Measurements from ENCODE around the gene DCDC2C. TPM values are rescaled to one million over a fixed set of nuclear protein-coding genes. Genes with fewer than 3 reads are reported as not detected.

DCDC2C gene
- polyA plus RNA-seq, 2 of the 4 experiments (the other 2 are of a cell fraction) = not detected

GRCh38 chr2:3662239-3662638, 41.1 kb upstream of the DCDC2C start:
- WGBS (ENCODE audit: missing lambda C conversion rate) = 74% methylated on average over 6 of the region's 6 CpGs
- Histone ChIP-seq H3K4me2 (no peak overlapping the region), H3K9me3 (no peaks in the 10 kb centered on the region), H3K27ac (no peak overlapping the region), H3K4me3 (no peak overlapping the region), H3K4me1 (peaks cover 8% of the 10 kb centered on the region; the same call in 2 of the 3 replicates)
- ChIA-PET POLR2A (no interaction called here), CTCF (interaction anchor here (1.1 to 1.9 kb wide), 2 partner anchors 10 to 12 kb away, joined by 5 to 11 read pairs; no protein-coding TSS in a partner anchor)
- ATAC-seq (no peak), FAIRE-seq (no peak), DNase-seq (ENCODE audit: low read depth in 1 of 2, low spot score in 1 of 2) (no peak)
- TF ChIP-seq ELK1 (IDR thresholded peaks at IDR 0.05; ENCODE audit: low read depth, low read length) = no peak
- TF ChIP-seq NFE2L2 (conservative IDR thresholded peaks at IDR 0.05; ENCODE audit: low read length) = no peak
- no peak for TF ChIP-seq FOSB (CRISPR knock-in tag; IDR thresholded peaks at IDR 0.05)
- TF ChIP-seq RCOR1 (IDR thresholded peaks at IDR 0.05; ENCODE audit: low read depth, low read length) = no peak
- 0 out of 3 replicates have a peak, but pooled peaks have one; percentile 9 for TF ChIP-seq CTCF (IDR thresholded peaks at IDR 0.05)

- POLR2A ChIA-PET = no interaction called here
- WGBS (ENCODE audit: missing lambda C conversion rate) = 24% methylated on average over 3 of the region's 3 CpGs
Observed at GRCh38 chr2:3664118-3664517, 39.3 kb upstream of the DCDC2C start.

GRCh38 chr2:3664925-3665324, 38.5 kb upstream of the DCDC2C start:
- FAIRE-seq = no peak

More at GRCh38 chr2:3664118-3664517, 39.3 kb upstream of the DCDC2C start:
- CTCF ChIA-PET = interaction anchor here (1.6 kb wide), 1 partner anchor 13 kb away, joined by 6 read pairs; no protein-coding TSS in a partner anchor
- DNase-seq (ENCODE audit: low read depth in 1 of 2, low spot score in 1 of 2) = no peak
- FAIRE-seq = no peak
- ATAC-seq = no peak
- Histone ChIP-seq H3K27ac (no peak overlapping the region), H3K4me3 (no peak overlapping the region), H3K4me2 (no peak overlapping the region), H3K9me3 (no peaks in the 10 kb centered on the region), H3K4me1 (peaks cover 8% of the 10 kb centered on the region; the same call in 2 of the 3 replicates)
- TF ChIP-seq ZFP36 (IDR thresholded peaks at IDR 0.05; ENCODE audit: borderline replicate concordance, partially characterized antibody) = no peak
- TF ChIP-seq BCL3 (IDR thresholded peaks at IDR 0.05) = no peak
- TF ChIP-seq TP53 (CRISPR knock-in tag; IDR thresholded peaks at IDR 0.05) = no peak

GRCh38 chr2:3665886-3666612, 37.3 kb upstream of the DCDC2C start:
- TF ChIP-seq HEYL (CRISPR knock-in tag; IDR thresholded peaks at IDR 0.05) = no peak
- no peak for TF ChIP-seq ZSCAN20 (CRISPR knock-in tag; IDR thresholded peaks at IDR 0.05)
- no peak for TF ChIP-seq RAD21 (conservative IDR thresholded peaks at IDR 0.05 in 1 of 2, IDR thresholded peaks at IDR 0.05 in 1 of 2)
- no peak for TF ChIP-seq NPAS2 (CRISPR knock-in tag; IDR thresholded peaks at IDR 0.05; ENCODE audit: borderline replicate concordance)
- TF ChIP-seq PHF8 (IDR thresholded peaks at IDR 0.05; ENCODE audit: borderline replicate concordance, low read depth) = no peak
- TF ChIP-seq HOXB5 (CRISPR knock-in tag; IDR thresholded peaks at IDR 0.05) = no peak
- TF ChIP-seq ATOH8 (CRISPR knock-in tag; IDR thresholded peaks at IDR 0.05; ENCODE audit: low read depth) = no peak
- no peak for TF ChIP-seq ZFP36 (IDR thresholded peaks at IDR 0.05; ENCODE audit: borderline replicate concordance, partially characterized antibody)
- TF ChIP-seq CHD4 (IDR thresholded peaks at IDR 0.05; ENCODE audit: borderline replicate concordance) = no peak
- no peak for TF ChIP-seq HOXA7 (CRISPR knock-in tag; IDR thresholded peaks at IDR 0.05)
- TF ChIP-seq POLR2A (IDR thresholded peaks at IDR 0.05; ENCODE audit: low read length) = no peak
- CTCF ChIA-PET = interaction anchor here (1.4 to 2.7 kb wide), 3 partner anchors 8 to 26 kb away, joined by 5 to 11 read pairs (median 6); no protein-coding TSS in a partner anchor
- DNase-seq (ENCODE audit: low read depth in 1 of 2, low spot score in 1 of 2) (no peak), ATAC-seq (no peak), FAIRE-seq (no peak)
- WGBS (ENCODE audit: missing lambda C conversion rate) = 62% methylated on average over 16 of the region's 16 CpGs
- Histone ChIP-seq H3K4me1 (no peaks in the 10 kb centered on the region; the same call in 2 of the 3 replicates), H3K4me3 (no peak overlapping the region), H3K27ac (no peak overlapping the region), H3K9me3 (no peaks in the 10 kb centered on the region), H3K4me2 (no peak overlapping the region)
- POLR2A ChIA-PET = no interaction called here

More at GRCh38 chr2:3664925-3665324, 38.5 kb upstream of the DCDC2C start:
- no peak for DNase-seq (ENCODE audit: low read depth in 1 of 2, low spot score in 1 of 2)
- TF ChIP-seq HES2 (IDR thresholded peaks at IDR 0.05) (no peak), SREBF2 (IDR thresholded peaks at IDR 0.05) (no peak)
- CTCF ChIA-PET = interaction anchor here (1.6 kb wide), 1 partner anchor 14 kb away, joined by 6 read pairs; no protein-coding TSS in a partner anchor
- 60% methylated on average over 8 of the region's 8 CpGs for WGBS (ENCODE audit: missing lambda C conversion rate)
- ATAC-seq = no peak
- Histone ChIP-seq H3K4me2 (no peak overlapping the region), H3K4me1 (peaks cover 8% of the 10 kb centered on the region; the same call in 2 of the 3 replicates), H3K4me3 (no peak overlapping the region), H3K9me3 (no peaks in the 10 kb centered on the region), H3K27ac (no peak overlapping the region)
- POLR2A ChIA-PET = no interaction called here

Measured in A549 (cell line).